Measurements from ENCODE around the gene CUBN. TPM values are rescaled to one million over a fixed set of nuclear protein-coding genes. Genes with fewer than 3 reads are reported as not detected.

Gene CUBN
- total RNA-seq, 1 experiment from 2014 or later, result 0.80 TPM

GRCh38 chr10:17140386-17140761 is 10.8 kb upstream of the CUBN start:
- Histone ChIP-seq H3K9me3 (ENCODE audit: low read length) (no peaks in the 10 kb centered on the region), H3K4me3 (ENCODE audit: low read length) (no peak overlapping the region), H3K27me3 (ENCODE audit: low read length) (no peaks in the 10 kb centered on the region), H3K4me2 (ENCODE audit: low read length) (no peak overlapping the region), H4K20me1 (ENCODE audit: low read length) (no peaks in the 10 kb centered on the region), H3K9me2 (replicated peaks; ENCODE audit: low read length) (no peaks in the 10 kb centered on the region), H3K79me2 (ENCODE audit: low read length) (no peaks in the 10 kb centered on the region), H3F3A (ENCODE audit: low read length, unreplicated experiment) (no peaks in the 10 kb centered on the region), H3K9ac (ENCODE audit: low read length) (no peak overlapping the region), H3K27ac (ENCODE audit: low read length) (no peak overlapping the region), H3K36me3 (ENCODE audit: low read depth, low read length) (no peaks in the 10 kb centered on the region), H2AFZ (ENCODE audit: low read length) (no peak overlapping the region), H3K4me1 (ENCODE audit: insufficient read depth, low read length) (no peaks in the 10 kb centered on the region)
- ChIA-PET POLR2A (ENCODE audit: unreplicated experiment) (no interaction called here), CTCF (no interaction called here)
- TF ChIP-seq EZH2 (IDR thresholded peaks at IDR 0.05; ENCODE audit: low read length, unreplicated experiment) (no peak), CTCF (conservative IDR thresholded peaks at IDR 0.05; ENCODE audit: low read depth, low read length) (no peak), EZH2phosphoT487 (IDR thresholded peaks at IDR 0.05; ENCODE audit: borderline replicate concordance, low read length) (no peak)
- intact Hi-C loops (cut with micrococcal nuclease), result no loop called here
- no peak for DNase-seq
- no peak for ATAC-seq
- BruUV-seq (replicated peaks), result no TSS peak

- no peaks in the 10 kb centered on the region for H3K9me3 ChIP-seq (ENCODE audit: low read length)
- ATAC-seq, result no peak
- no peaks in the 10 kb centered on the region; the same call in 1 of the 2 replicates for H3K4me1 ChIP-seq (ENCODE audit: insufficient read depth, low read length)
- intact Hi-C loops (cut with micrococcal nuclease), result no loop called here
- no peak overlapping the region for H3K4me2 ChIP-seq (ENCODE audit: low read length)
- H3K27ac ChIP-seq (ENCODE audit: low read length), result no peak overlapping the region
- ChIA-PET CTCF (no interaction called here), POLR2A (ENCODE audit: unreplicated experiment) (no interaction called here)
- no peak for DNase-seq
- no peak overlapping the region for H3K4me3 ChIP-seq (ENCODE audit: low read length)
- H3K9me2 ChIP-seq (replicated peaks; ENCODE audit: low read length), result no peaks in the 10 kb centered on the region
- H2AFZ ChIP-seq (ENCODE audit: low read length), result no peak overlapping the region
- TF ChIP-seq CTCF (conservative IDR thresholded peaks at IDR 0.05; ENCODE audit: low read depth, low read length) (no peak), EZH2 (IDR thresholded peaks at IDR 0.05; ENCODE audit: low read length, unreplicated experiment) (no peak), EZH2phosphoT487 (IDR thresholded peaks at IDR 0.05; ENCODE audit: borderline replicate concordance, low read length) (no peak)
- H3K9ac ChIP-seq (ENCODE audit: low read length), result no peak overlapping the region
- H3F3A ChIP-seq (ENCODE audit: low read length, unreplicated experiment), result no peaks in the 10 kb centered on the region
- H3K27me3 ChIP-seq (ENCODE audit: low read length), result no peaks in the 10 kb centered on the region
- no peaks in the 10 kb centered on the region for H4K20me1 ChIP-seq (ENCODE audit: low read length)
- H3K36me3 ChIP-seq (ENCODE audit: low read depth, low read length), result no peaks in the 10 kb centered on the region
- no peaks in the 10 kb centered on the region for H3K79me2 ChIP-seq (ENCODE audit: low read length)
- no TSS peak for BruUV-seq (replicated peaks)
These were observed 8.9 kb upstream of the CUBN start for GRCh38 chr10:17138460-17139042.

GRCh38 chr10:17134737-17135260 is 5.2 kb upstream of the CUBN start:
- peak; percentile 5 for DNase-seq
- Histone ChIP-seq H4K20me1 (ENCODE audit: low read length) (no peaks in the 10 kb centered on the region), H3K27ac (ENCODE audit: low read length) (no peak overlapping the region), H3K27me3 (ENCODE audit: low read length) (no peaks in the 10 kb centered on the region), H3F3A (ENCODE audit: low read length, unreplicated experiment) (no peaks in the 10 kb centered on the region), H2AFZ (ENCODE audit: low read length) (no peak overlapping the region), H3K36me3 (ENCODE audit: low read depth, low read length) (no peaks in the 10 kb centered on the region), H3K4me3 (ENCODE audit: low read length) (no peak overlapping the region), H3K9me3 (ENCODE audit: low read length) (no peaks in the 10 kb centered on the region), H3K4me1 (ENCODE audit: insufficient read depth, low read length) (no peaks in the 10 kb centered on the region; the same call in 1 of the 2 replicates), H3K9me2 (replicated peaks; ENCODE audit: low read length) (no peaks in the 10 kb centered on the region), H3K79me2 (ENCODE audit: low read length) (no peaks in the 10 kb centered on the region), H3K4me2 (ENCODE audit: low read length) (no peak overlapping the region), H3K9ac (ENCODE audit: low read length) (no peak overlapping the region)
- ATAC-seq, result no peak; the same call in 1 of the 2 replicates
- CTCF ChIA-PET, result no interaction called here
- BruUV-seq (replicated peaks), result no TSS peak
- POLR2A ChIA-PET (ENCODE audit: unreplicated experiment), result no interaction called here
- intact Hi-C loops (cut with micrococcal nuclease), result no loop called here
- TF ChIP-seq CTCF (conservative IDR thresholded peaks at IDR 0.05; ENCODE audit: low read depth, low read length), result no peak
- no peak for TF ChIP-seq EZH2 (IDR thresholded peaks at IDR 0.05; ENCODE audit: low read length, unreplicated experiment)
- TF ChIP-seq EZH2phosphoT487 (IDR thresholded peaks at IDR 0.05; ENCODE audit: borderline replicate concordance, low read length), result no peak
